ENCODE data around the gene SLC10A3. TPM values are rescaled to one million over a fixed set of nuclear protein-coding genes. Genes with fewer than 3 reads are reported as not detected.
A peak's percentile ranks its signal among the peaks of the same experiment; 100 is the strongest.

The SLC10A3 gene
- total RNA-seq, 2 donors from 2014 or later: 5.4 to 9.1 TPM

GRCh38 chrX:154516656-154517100, 26.2 kb upstream of the SLC10A3 start:
- TF ChIP-seq CTCF (conservative IDR thresholded peaks at IDR 0.05): no peak
- H3K4me3 Mint-ChIP-seq: peak overlapping the region; percentile 68
- no peak for DNase-seq
- peaks cover 9% of the 10 kb centered on the region for H3K36me3 Mint-ChIP-seq (ENCODE audit: low read depth)
- Histone ChIP-seq H3K9me3 (ENCODE audit: control insufficient read depth, low read length) (no peaks in the 10 kb centered on the region), H3K27ac (ENCODE audit: low read depth, low read length) (peak overlapping the region; percentile 81), H3K27me3 (ENCODE audit: control insufficient read depth, insufficient read depth, low read length, poor library complexity, severe bottlenecking) (no peaks in the 10 kb centered on the region), H3K4me1 (ENCODE audit: control insufficient read depth, insufficient read depth, low read length) (no peaks in the 10 kb centered on the region), H3K9ac (ENCODE audit: extremely low read depth, low read length, poor library complexity, severe bottlenecking) (peak overlapping the region; percentile 49), H3K36me3 (ENCODE audit: control insufficient read depth, insufficient read depth, low read length) (no peaks in the 10 kb centered on the region), H3K4me3 (ENCODE audit: low read length) (peak overlapping the region; percentile 81)
- H3K27ac Mint-ChIP-seq: peak overlapping the region; percentile 94
- H3K27me3 Mint-ChIP-seq (ENCODE audit: insufficient read depth): no peaks in the 10 kb centered on the region
- peaks cover 11% of the 10 kb centered on the region for H3K4me1 Mint-ChIP-seq
- peaks cover 41% of the 10 kb centered on the region for H3K9me3 Mint-ChIP-seq
- 2% methylated on average over 16 of the region's 19 CpGs; no CpG with 5 or more reads in 1 of the 2 experiments for WGBS, 2 experiments (ENCODE audit: insufficient coverage in 1 of 2, insufficient read length in 1 of 2)

GRCh38 chrX:154515966-154516655, 25.7 kb upstream of the SLC10A3 start, which contains the start of gene FAM3A:
TSS of gene FAM3A (minus strand) at chrX:154516232. CDS start at chrX:154515772, 460 bp downstream.
- Mint-ChIP-seq H3K27ac (peak within 1 kb of the TSS; percentile 94), H3K4me3 (peak within 1 kb of the TSS; percentile 68), H3K4me1 (peaks cover 11% of the 10 kb centered on the region), H3K27me3 (ENCODE audit: insufficient read depth) (no peaks in the 10 kb centered on the region), H3K9me3 (peaks cover 46% of the 10 kb centered on the region), H3K36me3 (ENCODE audit: low read depth) (peaks cover 10% of the 10 kb centered on the region)
- H3K9ac ChIP-seq (ENCODE audit: extremely low read depth, low read length, poor library complexity, severe bottlenecking): peak within 1 kb of the TSS; percentile 51
- no peaks in the 10 kb centered on the region for H3K36me3 ChIP-seq (ENCODE audit: control insufficient read depth, insufficient read depth, low read length)
- H3K9me3 ChIP-seq (ENCODE audit: control insufficient read depth, low read length): no peaks in the 10 kb centered on the region
- 0% methylated on average over 59 of the region's 59 CpGs; no CpG with 5 or more reads in 1 of the 2 experiments for WGBS, 2 experiments (ENCODE audit: insufficient coverage in 1 of 2, insufficient read length in 1 of 2)
- no peak for TF ChIP-seq CTCF (conservative IDR thresholded peaks at IDR 0.05)
- peak within 1 kb of the TSS; percentile 81 for H3K27ac ChIP-seq (ENCODE audit: low read depth, low read length)
- H3K4me3 ChIP-seq (ENCODE audit: low read length): peak within 1 kb of the TSS; percentile 83
- DNase-seq: peak; percentile 96
- H3K27me3 ChIP-seq (ENCODE audit: control insufficient read depth, insufficient read depth, low read length, poor library complexity, severe bottlenecking): no peaks in the 10 kb centered on the region
- no peaks in the 10 kb centered on the region for H3K4me1 ChIP-seq (ENCODE audit: control insufficient read depth, insufficient read depth, low read length)

GRCh38 chrX:154515090-154515965, 24.9 kb upstream of the SLC10A3 start:
- peak; percentile 53 for DNase-seq
- H3K36me3 ChIP-seq (ENCODE audit: control insufficient read depth, insufficient read depth, low read length): no peaks in the 10 kb centered on the region
- no peak overlapping the region for H3K27ac ChIP-seq (ENCODE audit: low read depth, low read length)
- no peak for TF ChIP-seq CTCF (conservative IDR thresholded peaks at IDR 0.05)
- H3K4me3 Mint-ChIP-seq: peak overlapping the region; percentile 68
- no peaks in the 10 kb centered on the region for H3K27me3 Mint-ChIP-seq (ENCODE audit: insufficient read depth)
- H3K27me3 ChIP-seq (ENCODE audit: control insufficient read depth, insufficient read depth, low read length, poor library complexity, severe bottlenecking): no peaks in the 10 kb centered on the region
- peak overlapping the region; percentile 51 for H3K9ac ChIP-seq (ENCODE audit: extremely low read depth, low read length, poor library complexity, severe bottlenecking)
- H3K9me3 ChIP-seq (ENCODE audit: control insufficient read depth, low read length): no peaks in the 10 kb centered on the region
- no peaks in the 10 kb centered on the region for H3K4me1 ChIP-seq (ENCODE audit: control insufficient read depth, insufficient read depth, low read length)
- H3K4me1 Mint-ChIP-seq: peaks cover 11% of the 10 kb centered on the region
- H3K9me3 Mint-ChIP-seq: peaks cover 54% of the 10 kb centered on the region
- H3K4me3 ChIP-seq (ENCODE audit: low read length): peak overlapping the region; percentile 83
- peaks cover 14% of the 10 kb centered on the region for H3K36me3 Mint-ChIP-seq (ENCODE audit: low read depth)
- WGBS, 2 experiments (ENCODE audit: insufficient coverage in 1 of 2, insufficient read length in 1 of 2): 26 to 100% methylated on average over 1 to 34 of the region's 34 CpGs
- no peak overlapping the region for H3K27ac Mint-ChIP-seq
